ENCODE data around the gene RARA.
"Not testable (repeated sequence)": the region's sequence is repeated elsewhere in the genome, so short reads cannot be mapped to it uniquely, and the experiment has no call there.

RARA gene

GRCh38 chr17:40298726-40299125 lies 10.3 kb upstream of the RARA start:
- no CpG with 5 or more reads among the region's 3 CpGs for WGBS, 2 experiments (ENCODE audit: insufficient coverage in 2 of 2)
- no peaks in the 10 kb centered on the region for H3K9me3 ChIP-seq (ENCODE audit: control insufficient read depth, low read length)
- H3K27ac ChIP-seq (ENCODE audit: low read depth, low read length, severe bottlenecking) = no peak overlapping the region
- no peak overlapping the region for H3K4me3 ChIP-seq (ENCODE audit: extremely low read depth, insufficient read depth, low read length, poor library complexity, severe bottlenecking)
- H3K4me1 ChIP-seq (ENCODE audit: control insufficient read depth, insufficient read depth, low read length, poor library complexity, severe bottlenecking) = peaks cover under 1% of the 10 kb centered on the region
- peaks cover 85% of the 10 kb centered on the region for H3K36me3 ChIP-seq (ENCODE audit: control insufficient read depth, insufficient read depth, low read length)

GRCh38 chr17:40299159-40299757 lies 9.7 kb upstream of the RARA start:
- not testable (repeated sequence) for H3K9me3 ChIP-seq (ENCODE audit: control insufficient read depth, low read length); H3K4me1 ChIP-seq (ENCODE audit: control insufficient read depth, insufficient read depth, low read length, poor library complexity, severe bottlenecking); H3K27ac ChIP-seq (ENCODE audit: low read depth, low read length, severe bottlenecking); H3K4me3 ChIP-seq (ENCODE audit: extremely low read depth, insufficient read depth, low read length, poor library complexity, severe bottlenecking)
- 92 to 93% methylated on average over 2 to 3 of the region's 7 CpGs for WGBS, 2 experiments (ENCODE audit: insufficient coverage in 2 of 2)
- H3K36me3 ChIP-seq (ENCODE audit: control insufficient read depth, insufficient read depth, low read length) = peaks cover 85% of the 10 kb centered on the region

GRCh38 chr17:40301315-40301714 lies 7.7 kb upstream of the RARA start:
- Histone ChIP-seq H3K36me3 (ENCODE audit: control insufficient read depth, insufficient read depth, low read length) (peaks cover 64% of the 10 kb centered on the region), H3K9me3 (ENCODE audit: control insufficient read depth, low read length) (no peaks in the 10 kb centered on the region), H3K4me1 (ENCODE audit: control insufficient read depth, insufficient read depth, low read length, poor library complexity, severe bottlenecking) (peaks cover 7% of the 10 kb centered on the region), H3K27ac (ENCODE audit: low read depth, low read length, severe bottlenecking) (no peak overlapping the region), H3K4me3 (ENCODE audit: extremely low read depth, insufficient read depth, low read length, poor library complexity, severe bottlenecking) (no peak overlapping the region)
- 58 to 61% methylated on average over 4 of the region's 4 CpGs for WGBS, 2 experiments (ENCODE audit: insufficient coverage in 2 of 2)

GRCh38 chr17:40303009-40303657 lies 5.8 kb upstream of the RARA start:
- H3K9me3 ChIP-seq (ENCODE audit: control insufficient read depth, low read length) = no peaks in the 10 kb centered on the region
- H3K27ac ChIP-seq (ENCODE audit: low read depth, low read length, severe bottlenecking) = no peak overlapping the region
- peaks cover 21% of the 10 kb centered on the region for H3K4me1 ChIP-seq (ENCODE audit: control insufficient read depth, insufficient read depth, low read length, poor library complexity, severe bottlenecking)
- no peak overlapping the region for H3K4me3 ChIP-seq (ENCODE audit: extremely low read depth, insufficient read depth, low read length, poor library complexity, severe bottlenecking)
- WGBS, 2 experiments (ENCODE audit: insufficient coverage in 2 of 2) = 55 to 82% methylated on average over 1 to 3 of the region's 4 CpGs
- peaks cover 55% of the 10 kb centered on the region for H3K36me3 ChIP-seq (ENCODE audit: control insufficient read depth, insufficient read depth, low read length)

- WGBS, 2 experiments (ENCODE audit: insufficient coverage in 2 of 2) = 95 to 96% methylated on average over 5 of the region's 5 CpGs
- Histone ChIP-seq H3K27ac (ENCODE audit: low read depth, low read length, severe bottlenecking) (no peak overlapping the region), H3K9me3 (ENCODE audit: control insufficient read depth, low read length) (no peaks in the 10 kb centered on the region), H3K36me3 (ENCODE audit: control insufficient read depth, insufficient read depth, low read length) (peaks cover 48% of the 10 kb centered on the region), H3K4me3 (ENCODE audit: extremely low read depth, insufficient read depth, low read length, poor library complexity, severe bottlenecking) (no peak overlapping the region), H3K4me1 (ENCODE audit: control insufficient read depth, insufficient read depth, low read length, poor library complexity, severe bottlenecking) (peaks cover 21% of the 10 kb centered on the region)
These were observed 5.0 kb upstream of the RARA start for GRCh38 chr17:40303708-40304551.

- H3K9me3 ChIP-seq (ENCODE audit: control insufficient read depth, low read length); H3K27ac ChIP-seq (ENCODE audit: low read depth, low read length, severe bottlenecking); H3K4me3 ChIP-seq (ENCODE audit: extremely low read depth, insufficient read depth, low read length, poor library complexity, severe bottlenecking): not testable (repeated sequence)
- Histone ChIP-seq H3K36me3 (ENCODE audit: control insufficient read depth, insufficient read depth, low read length) (peaks cover 42% of the 10 kb centered on the region), H3K4me1 (ENCODE audit: control insufficient read depth, insufficient read depth, low read length, poor library complexity, severe bottlenecking) (peaks cover 21% of the 10 kb centered on the region)
- WGBS, 2 experiments (ENCODE audit: insufficient coverage in 2 of 2) = 72 to 95% methylated on average over 4 to 5 of the region's 5 CpGs
These were observed 4.5 kb upstream of the RARA start for GRCh38 chr17:40304552-40304863.

- H3K4me1 ChIP-seq (ENCODE audit: control insufficient read depth, insufficient read depth, low read length, poor library complexity, severe bottlenecking) = peaks cover 21% of the 10 kb centered on the region
- H3K9me3 ChIP-seq (ENCODE audit: control insufficient read depth, low read length); H3K27ac ChIP-seq (ENCODE audit: low read depth, low read length, severe bottlenecking); H3K4me3 ChIP-seq (ENCODE audit: extremely low read depth, insufficient read depth, low read length, poor library complexity, severe bottlenecking): not testable (repeated sequence)
- H3K36me3 ChIP-seq (ENCODE audit: control insufficient read depth, insufficient read depth, low read length) = peaks cover 40% of the 10 kb centered on the region
- WGBS, 2 experiments (ENCODE audit: insufficient coverage in 2 of 2) = 82 to 83% methylated on average over 3 of the region's 5 CpGs
These were observed 4.1 kb upstream of the RARA start for GRCh38 chr17:40304866-40305265.

GRCh38 chr17:40306395-40306794 lies 2.6 kb upstream of the RARA start:
- Histone ChIP-seq H3K36me3 (ENCODE audit: control insufficient read depth, insufficient read depth, low read length) (peaks cover 26% of the 10 kb centered on the region), H3K4me1 (ENCODE audit: control insufficient read depth, insufficient read depth, low read length, poor library complexity, severe bottlenecking) (peaks cover 23% of the 10 kb centered on the region), H3K27ac (ENCODE audit: low read depth, low read length, severe bottlenecking) (peak overlapping the region; percentile 36), H3K9me3 (ENCODE audit: control insufficient read depth, low read length) (no peaks in the 10 kb centered on the region), H3K4me3 (ENCODE audit: extremely low read depth, insufficient read depth, low read length, poor library complexity, severe bottlenecking) (no peak overlapping the region)
- WGBS, 2 experiments (ENCODE audit: insufficient coverage in 2 of 2) = 44 to 54% methylated on average over 1 to 2 of the region's 2 CpGs

- Histone ChIP-seq H3K4me1 (ENCODE audit: control insufficient read depth, insufficient read depth, low read length, poor library complexity, severe bottlenecking) (peaks cover 29% of the 10 kb centered on the region), H3K36me3 (ENCODE audit: control insufficient read depth, insufficient read depth, low read length) (peaks cover 20% of the 10 kb centered on the region), H3K27ac (ENCODE audit: low read depth, low read length, severe bottlenecking) (peak overlapping the region; percentile 36), H3K4me3 (ENCODE audit: extremely low read depth, insufficient read depth, low read length, poor library complexity, severe bottlenecking) (no peak overlapping the region), H3K9me3 (ENCODE audit: control insufficient read depth, low read length) (no peaks in the 10 kb centered on the region)
- 38 to 69% methylated on average over 2 to 9 of the region's 10 CpGs for WGBS, 2 experiments (ENCODE audit: insufficient coverage in 2 of 2)
These were observed 1.8 kb upstream of the RARA start for GRCh38 chr17:40307001-40307730.

- peaks cover 34% of the 10 kb centered on the region for H3K4me1 ChIP-seq (ENCODE audit: control insufficient read depth, insufficient read depth, low read length, poor library complexity, severe bottlenecking)
- peaks cover 14% of the 10 kb centered on the region for H3K36me3 ChIP-seq (ENCODE audit: control insufficient read depth, insufficient read depth, low read length)
- H3K9me3 ChIP-seq (ENCODE audit: control insufficient read depth, low read length) = no peaks in the 10 kb centered on the region
- H3K27ac ChIP-seq (ENCODE audit: low read depth, low read length, severe bottlenecking) = peak overlapping the region; percentile 36
- 50 to 77% methylated on average over 2 of the region's 3 CpGs for WGBS, 2 experiments (ENCODE audit: insufficient coverage in 2 of 2)
- no peak overlapping the region for H3K4me3 ChIP-seq (ENCODE audit: extremely low read depth, insufficient read depth, low read length, poor library complexity, severe bottlenecking)
These were observed 1.2 kb upstream of the RARA start for GRCh38 chr17:40307740-40308239.
